Measurements from ENCODE around the gene PDP2.

DNA sequence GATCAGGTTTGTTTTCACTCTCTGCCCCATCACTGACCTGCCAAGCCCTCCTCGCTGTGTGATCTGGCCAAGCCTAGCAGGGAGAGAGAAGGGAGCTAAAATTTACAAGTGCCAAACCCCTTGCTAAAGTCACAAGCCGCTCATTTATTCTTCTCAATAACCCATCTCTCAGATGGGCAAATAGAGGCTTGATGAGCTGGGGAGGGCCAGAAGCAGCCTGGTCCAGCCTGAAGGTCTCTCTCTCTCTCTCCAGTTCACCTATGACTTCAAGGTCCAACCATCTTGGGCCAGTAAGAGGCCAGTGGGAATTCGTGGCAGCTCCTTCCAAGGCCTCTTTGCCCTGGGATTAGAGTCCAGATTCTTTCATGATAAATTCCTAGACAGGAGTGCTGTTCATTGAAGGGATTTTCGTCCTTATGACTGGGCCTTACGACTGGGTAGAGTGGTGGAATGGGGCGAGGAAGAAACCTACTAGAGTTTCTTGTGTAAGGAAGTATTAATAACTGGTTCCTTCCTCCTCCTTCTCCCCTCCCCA, 32.7 kb upstream of the PDP2 start:
- TF ChIP-seq POLR2A (IDR thresholded peaks at IDR 0.05) (no peak), POLR2AphosphoS5 (IDR thresholded peaks at IDR 0.05) (no peak)
